Suprapubic skin (tissue), 4 donors: ENCODE data around the gene RNF44. TPM values are rescaled to one million over a fixed set of nuclear protein-coding genes. Genes with fewer than 3 reads are reported as not detected.

ENCODE experiments used
- DNase-seq, 2 donors: peaks; one replicate each; pipeline ENCODE4 v3.0.0-alpha.2; 2019; ENCODE audit warnings: low spot score in 2 of 2
- H3K27ac ChIP-seq: fragments of 200-600 bp; sonication (generic); one replicate; pipeline ENCODE4 v1.5.1; 2019
- H3K27me3 ChIP-seq: fragments of 200-600 bp; sonication (generic); one replicate; pipeline ENCODE4 v1.5.1; 2019
- H3K36me3 ChIP-seq: fragments of 200-600 bp; sonication (generic); one replicate; pipeline ENCODE4 v1.5.1; 2019
- H3K4me1 ChIP-seq: fragments of 200-600 bp; sonication (generic); one replicate; pipeline ENCODE4 v1.5.1; 2019
- H3K4me3 ChIP-seq: fragments of 200-600 bp; sonication (generic); one replicate; pipeline ENCODE4 v1.5.1; 2019; ENCODE audit warnings: mild to moderate bottlenecking
- H3K9me3 ChIP-seq: fragments of 200-600 bp; sonication (generic); one replicate; pipeline ENCODE4 v1.5.1; 2019
- EP300 ChIP-seq: sonication (generic); formaldehyde crosslinking; IDR thresholded peaks from one replicate; pipeline ENCODE4 v1.6.1; 2017; ENCODE audit warnings: antibody characterized with exemption
- POLR2A ChIP-seq, 2 donors: fragments of 450-650 bp; IDR thresholded peaks; one replicate each; pipeline ENCODE4 v1.6.1; 2017; ENCODE audit warnings: antibody characterized with exemption in 2 of 2, mild to moderate bottlenecking in 2 of 2, moderate library complexity in 2 of 2
- POLR2AphosphoS5 ChIP-seq, 3 donors: sonication (generic); formaldehyde crosslinking; IDR thresholded peaks; one replicate each; pipeline ENCODE4 v1.6.1; 2017; ENCODE audit warnings: antibody characterized with exemption in 3 of 3
- WGBS: methylation state at CpG from one replicate; pipeline ENCODE4 v1.1.5; 2018; 5-methylcytosine and 5-hydroxymethylcytosine counted together
- total RNA-seq, 4 donors: library from RNA; depleted of rRNA; stranded (reverse); fragments of >200 nt; gene quantifications; one replicate each; pipeline ENCODE4 v1.1.0, GENCODE V29; 2016
- TF ChIP-seq, protein P1 (sequence below), 2 donors: fragments of 200-600 bp in 1 of 2; fragments of 450-650 bp in 1 of 2; sonication (generic) in 1 of 2; IDR thresholded peaks; one replicate each; pipeline ENCODE4 v1.5.1; 2016 to 2019; ENCODE audit warnings: antibody characterized with exemption in 2 of 2, mild to moderate bottlenecking in 1 of 2, moderate library complexity in 1 of 2

Gene RNF44
- total RNA-seq, 4 donors from 2014 or later: 36.9 to 65.9 (median 46.3) TPM

DNA sequence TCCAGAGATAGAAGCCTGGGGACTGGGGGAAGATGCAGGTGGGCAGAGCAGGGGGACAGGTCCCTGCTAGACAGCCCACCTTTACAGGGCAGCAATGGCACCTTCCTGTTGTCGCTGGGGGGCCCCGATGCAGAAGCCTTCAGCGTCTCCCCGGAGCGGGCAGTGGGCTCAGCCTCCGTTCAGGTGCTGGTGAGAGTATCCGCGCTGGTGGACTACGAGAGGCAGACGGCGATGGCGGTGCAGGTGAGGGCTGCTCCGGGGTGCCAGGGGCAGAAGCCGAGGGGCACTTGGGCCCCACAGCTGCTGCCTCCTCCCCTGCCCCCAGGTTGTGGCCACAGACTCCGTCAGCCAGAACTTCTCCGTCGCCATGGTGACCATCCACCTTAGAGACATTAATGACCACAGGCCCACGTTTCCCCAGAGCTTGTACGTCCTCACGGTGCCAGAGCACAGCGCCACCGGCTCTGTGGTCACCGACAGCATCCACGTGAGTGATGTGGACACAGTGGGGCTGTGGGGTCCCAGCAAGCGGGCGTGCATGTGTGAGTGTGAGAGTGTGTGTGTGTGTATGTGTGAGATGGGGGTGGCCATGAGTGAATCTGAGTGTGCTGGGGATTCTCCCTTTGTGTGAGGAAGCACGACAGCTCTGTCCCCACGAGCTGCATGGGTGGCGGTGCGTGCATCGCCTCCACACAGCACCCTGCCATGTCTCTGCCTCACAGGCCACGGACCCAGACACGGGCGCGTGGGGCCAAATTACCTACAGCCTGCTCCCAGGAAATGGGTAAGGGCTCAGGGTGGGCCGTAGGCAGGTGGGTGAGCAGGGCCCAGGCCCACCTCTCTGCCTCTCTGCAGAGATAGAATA is 40.3 kb upstream of the RNF44 start:
- H3K4me1 ChIP-seq: no peaks in the 10 kb centered on the region
- peaks cover 11% of the 10 kb centered on the region for H3K27me3 ChIP-seq
- DNase-seq: no peak
- H3K36me3 ChIP-seq: no peaks in the 10 kb centered on the region
- TF ChIP-seq EP300 (no peak), POLR2A (IDR thresholded peaks at IDR 0.05) (no peak), POLR2AphosphoS5 (IDR thresholded peaks at IDR 0.05) (no peak)
- TF ChIP-seq, protein P1, sequence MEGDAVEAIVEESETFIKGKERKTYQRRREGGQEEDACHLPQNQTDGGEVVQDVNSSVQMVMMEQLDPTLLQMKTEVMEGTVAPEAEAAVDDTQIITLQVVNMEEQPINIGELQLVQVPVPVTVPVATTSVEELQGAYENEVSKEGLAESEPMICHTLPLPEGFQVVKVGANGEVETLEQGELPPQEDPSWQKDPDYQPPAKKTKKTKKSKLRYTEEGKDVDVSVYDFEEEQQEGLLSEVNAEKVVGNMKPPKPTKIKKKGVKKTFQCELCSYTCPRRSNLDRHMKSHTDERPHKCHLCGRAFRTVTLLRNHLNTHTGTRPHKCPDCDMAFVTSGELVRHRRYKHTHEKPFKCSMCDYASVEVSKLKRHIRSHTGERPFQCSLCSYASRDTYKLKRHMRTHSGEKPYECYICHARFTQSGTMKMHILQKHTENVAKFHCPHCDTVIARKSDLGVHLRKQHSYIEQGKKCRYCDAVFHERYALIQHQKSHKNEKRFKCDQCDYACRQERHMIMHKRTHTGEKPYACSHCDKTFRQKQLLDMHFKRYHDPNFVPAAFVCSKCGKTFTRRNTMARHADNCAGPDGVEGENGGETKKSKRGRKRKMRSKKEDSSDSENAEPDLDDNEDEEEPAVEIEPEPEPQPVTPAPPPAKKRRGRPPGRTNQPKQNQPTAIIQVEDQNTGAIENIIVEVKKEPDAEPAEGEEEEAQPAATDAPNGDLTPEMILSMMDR (IDR thresholded peaks at IDR 0.05): no peak
- no peak overlapping the region for H3K4me3 ChIP-seq
- WGBS: 80% methylated on average over 30 of the region's 36 CpGs
- no peaks in the 10 kb centered on the region for H3K9me3 ChIP-seq
- no peak overlapping the region for H3K27ac ChIP-seq

DNA sequence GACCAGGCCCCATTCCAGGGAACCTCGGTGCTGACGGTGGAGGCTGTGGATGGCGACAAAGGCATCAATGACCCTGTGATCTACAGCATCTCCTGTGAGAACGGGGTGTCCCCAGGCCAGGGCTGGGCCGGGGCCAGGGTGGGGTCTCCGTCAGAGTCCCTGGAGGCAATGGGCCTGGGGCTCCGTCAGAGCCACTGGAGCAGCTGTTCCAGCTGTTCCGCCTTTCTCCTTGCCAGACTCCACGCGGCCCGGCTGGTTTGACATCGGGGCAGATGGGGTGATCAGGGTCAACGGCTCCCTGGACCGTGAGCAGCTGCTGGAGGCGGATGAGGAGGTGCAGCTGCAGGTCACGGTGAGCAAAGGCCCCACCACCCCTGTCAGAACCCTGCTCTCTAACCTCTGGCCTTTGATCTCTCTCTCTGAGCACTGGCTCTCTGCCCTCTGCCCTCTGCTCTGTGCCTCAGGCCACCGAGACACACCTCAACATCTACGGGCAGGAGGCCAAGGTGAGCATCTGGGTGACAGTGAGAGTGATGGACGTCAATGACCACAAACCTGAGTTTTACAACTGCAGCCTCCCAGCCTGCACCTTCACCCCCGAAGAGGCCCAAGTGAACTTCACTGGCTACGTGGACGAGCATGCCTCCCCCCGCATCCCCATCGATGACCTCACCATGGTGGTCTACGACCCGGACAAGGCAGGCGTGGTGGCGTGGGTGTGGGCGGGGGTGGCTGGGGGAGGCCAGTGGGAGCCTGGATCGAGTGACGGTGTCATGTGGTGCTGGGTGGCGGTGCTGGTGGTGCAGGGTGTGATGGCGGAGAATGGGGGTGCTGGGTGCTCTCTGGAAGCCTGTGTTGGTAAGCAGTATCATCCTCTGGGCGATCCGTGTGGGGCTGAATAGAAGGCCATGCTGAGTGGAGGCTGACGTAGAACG is 38.6 kb upstream of the RNF44 start:
- 82% methylated on average over 16 of the region's 37 CpGs for WGBS

DNA sequence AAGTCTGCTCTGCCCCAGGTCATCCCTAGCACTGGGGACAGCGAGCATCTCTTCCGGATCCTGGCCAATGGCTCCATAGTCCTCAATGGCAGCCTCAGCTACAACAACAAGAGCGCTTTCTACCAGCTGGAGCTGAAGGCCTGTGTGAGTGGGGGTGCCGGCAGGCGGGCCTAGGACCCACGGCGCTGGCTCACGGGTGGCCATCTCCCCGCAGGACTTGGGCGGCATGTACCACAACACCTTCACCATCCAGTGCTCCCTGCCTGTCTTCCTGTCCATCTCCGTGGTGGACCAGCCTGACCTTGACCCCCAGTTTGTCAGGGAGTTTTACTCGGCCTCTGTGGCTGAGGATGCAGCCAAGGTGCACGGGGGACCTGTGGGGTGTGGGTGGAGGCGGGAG is 37.9 kb upstream of the RNF44 start:
- peaks cover 15% of the 10 kb centered on the region for H3K27me3 ChIP-seq
- H3K36me3 ChIP-seq: no peaks in the 10 kb centered on the region
- WGBS: 80% methylated on average over 1 of the region's 14 CpGs

More for the DNA sequence above, 38.6 kb upstream of the RNF44 start:
- no peaks in the 10 kb centered on the region for H3K4me1 ChIP-seq
- no peak overlapping the region for H3K4me3 ChIP-seq
- no peaks in the 10 kb centered on the region for H3K9me3 ChIP-seq
- H3K27ac ChIP-seq: no peak overlapping the region
- no peak for TF ChIP-seq EP300
- TF ChIP-seq POLR2AphosphoS5 (IDR thresholded peaks at IDR 0.05): no peak
- TF ChIP-seq, protein P1 (IDR thresholded peaks at IDR 0.05): no peak
- no peak for TF ChIP-seq POLR2A (IDR thresholded peaks at IDR 0.05)
- DNase-seq: no peak
- H3K36me3 ChIP-seq: no peaks in the 10 kb centered on the region
- H3K27me3 ChIP-seq: peaks cover 15% of the 10 kb centered on the region

DNA sequence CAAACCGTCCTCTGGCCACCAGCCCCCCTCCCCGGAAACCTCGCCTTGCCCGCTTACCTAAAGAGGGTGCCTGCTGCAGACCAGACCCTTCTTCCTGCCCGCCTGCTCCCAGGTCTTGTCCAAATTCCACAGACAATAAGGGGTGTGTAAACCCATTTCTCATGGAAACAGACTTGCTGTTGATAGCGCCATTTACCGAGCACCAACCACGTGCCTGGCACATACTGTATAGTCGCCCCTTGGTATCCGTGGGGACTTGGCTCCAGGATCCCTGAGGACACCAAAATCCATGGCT is 37.0 kb upstream of the RNF44 start:
- H3K36me3 ChIP-seq: no peaks in the 10 kb centered on the region
- peaks cover 20% of the 10 kb centered on the region for H3K27me3 ChIP-seq
- H3K4me1 ChIP-seq: no peaks in the 10 kb centered on the region
- H3K9me3 ChIP-seq: no peaks in the 10 kb centered on the region
- WGBS: 60% methylated on average over 1 of the region's 10 CpGs
- TF ChIP-seq POLR2AphosphoS5 (IDR thresholded peaks at IDR 0.05) (no peak), POLR2A (IDR thresholded peaks at IDR 0.05) (no peak), EP300 (no peak)
- TF ChIP-seq, protein P1 (IDR thresholded peaks at IDR 0.05): no peak
- no peak for DNase-seq
- H3K27ac ChIP-seq: no peak overlapping the region
- H3K4me3 ChIP-seq: no peak overlapping the region

More for the DNA sequence above, 37.9 kb upstream of the RNF44 start:
- DNase-seq: no peak
- Histone ChIP-seq H3K4me3 (no peak overlapping the region), H3K4me1 (no peaks in the 10 kb centered on the region), H3K27ac (no peak overlapping the region), H3K9me3 (no peaks in the 10 kb centered on the region)
- TF ChIP-seq POLR2AphosphoS5 (IDR thresholded peaks at IDR 0.05) (no peak), POLR2A (IDR thresholded peaks at IDR 0.05) (no peak), EP300 (no peak)
- TF ChIP-seq, protein P1 (IDR thresholded peaks at IDR 0.05): no peak
